Activated CD4-positive, alpha-beta T cell treated with anti-CD3 and anti-CD28 coated beads, Interleukin-2, Interleukin-6, amounts not matched to agents 100 ng/mL and 50 ng/mL, durations not matched to agents 16 hours and 8 hours (primary cell): ENCODE data around the gene UVRAG.
"Not testable (repeated sequence)": the region's sequence is repeated elsewhere in the genome, so short reads cannot be mapped to it uniquely, and the experiment has no call there.

Source experiments
- DNase-seq: peaks from one replicate; pipeline ENCODE4 v3.0.0-alpha.2; 2020

UVRAG gene

DNA sequence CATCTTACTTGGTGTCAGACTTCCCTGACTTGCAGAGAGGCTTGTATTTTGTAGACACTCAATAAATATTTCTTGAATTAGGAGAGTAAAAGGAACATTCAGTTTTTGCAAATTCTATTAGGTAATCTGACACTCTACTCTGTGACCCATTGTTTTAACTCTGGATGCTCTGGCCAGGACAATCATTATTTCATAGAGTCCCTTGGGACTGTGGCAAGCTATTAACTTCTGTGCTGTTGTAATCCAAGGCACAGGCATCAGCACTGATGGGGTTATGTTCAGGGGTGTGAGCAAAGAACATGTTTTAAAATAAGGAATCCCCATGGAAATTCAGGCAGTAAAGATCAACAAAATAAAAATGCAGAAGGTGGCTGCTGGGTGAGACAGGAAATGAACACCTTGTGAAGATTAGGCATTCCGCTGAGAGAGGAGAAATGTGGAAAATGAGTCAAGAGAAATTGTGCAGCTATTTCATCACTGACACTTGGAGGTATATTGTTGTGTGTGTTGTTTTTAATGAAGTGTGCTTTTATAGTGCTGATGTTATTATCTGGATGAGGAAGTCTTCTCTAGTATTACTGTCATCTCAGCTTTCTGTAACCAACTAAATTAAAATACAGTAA is 216.1 kb downstream of the UVRAG start:
- DNase-seq = no peak

GRCh38 chr11:76033699-76034098 is 218.7 kb downstream of the UVRAG start:
- no peak for DNase-seq

DNA sequence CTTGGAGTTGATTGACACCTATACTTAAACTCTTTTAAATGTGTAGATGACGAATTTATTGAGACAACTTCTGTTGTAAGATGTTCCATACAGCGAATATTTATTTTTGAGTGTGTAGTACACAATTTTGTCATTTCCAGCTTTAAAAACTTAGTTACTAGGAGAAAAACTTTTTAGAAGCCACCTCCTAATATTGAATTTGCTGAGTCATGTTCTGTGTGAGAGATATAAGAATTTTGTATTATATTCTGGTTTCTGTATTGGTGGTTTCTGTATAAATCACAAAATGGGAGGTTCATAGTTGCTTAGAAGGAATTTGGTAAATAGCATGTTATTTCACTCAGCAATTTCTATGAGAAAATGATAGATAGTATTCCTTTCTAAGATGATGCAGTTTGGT is 220.0 kb downstream of the UVRAG start:
- no peak for DNase-seq

- DNase-seq = no peak
These were observed 223.6 kb downstream of the UVRAG start for GRCh38 chr11:76038608-76039007.

DNA sequence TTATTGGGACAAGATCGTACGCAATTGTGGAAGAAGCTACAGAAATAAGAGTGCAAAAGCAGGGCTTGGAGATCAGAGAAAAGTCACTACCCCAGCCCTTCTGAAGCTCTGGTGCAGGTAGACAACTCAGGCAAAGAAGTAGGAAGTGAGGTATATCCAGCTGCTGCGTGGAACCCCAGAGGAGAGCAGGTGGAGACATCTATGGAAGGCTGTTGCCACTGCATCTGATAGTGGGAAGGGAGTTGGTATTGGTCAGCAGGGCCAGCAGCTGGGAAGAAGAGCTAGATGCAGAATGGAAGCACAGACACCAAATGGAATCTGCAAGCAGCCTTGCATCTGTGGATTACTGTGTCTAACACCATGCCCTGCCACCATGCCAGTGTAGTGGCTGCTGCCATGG is 226.2 kb downstream of the UVRAG start:
- DNase-seq = no peak

DNA sequence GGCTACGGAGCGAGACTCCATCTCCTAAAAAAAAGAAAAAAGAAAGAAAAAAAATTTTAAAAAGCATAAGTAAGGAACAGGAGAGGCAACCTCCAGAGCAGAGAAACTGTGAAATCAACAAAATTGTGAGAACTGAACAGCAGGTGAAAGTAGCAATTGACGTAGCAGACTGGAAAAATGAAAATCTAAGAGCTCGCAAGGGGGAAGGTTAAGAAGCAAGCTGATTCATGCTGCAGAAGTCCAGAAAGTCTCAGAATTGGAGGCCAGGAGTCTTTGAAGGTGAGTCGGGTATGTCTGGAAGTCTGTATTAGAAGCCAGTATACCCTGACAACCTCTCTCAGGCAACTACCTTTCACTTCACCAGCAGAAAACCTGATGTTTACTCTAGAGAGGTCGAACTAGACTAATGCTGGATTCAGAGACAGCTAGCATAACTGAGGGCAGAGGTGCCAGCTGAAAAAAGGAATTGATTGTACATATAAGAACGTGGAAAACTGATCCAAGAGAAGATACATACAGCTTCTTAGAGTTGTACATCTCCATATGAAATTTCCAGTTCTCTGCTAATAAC is 229.8 kb downstream of the UVRAG start:
- DNase-seq = no peak

GRCh38 chr11:76047231-76047630 is 232.2 kb downstream of the UVRAG start:
- no peak for DNase-seq

DNA sequence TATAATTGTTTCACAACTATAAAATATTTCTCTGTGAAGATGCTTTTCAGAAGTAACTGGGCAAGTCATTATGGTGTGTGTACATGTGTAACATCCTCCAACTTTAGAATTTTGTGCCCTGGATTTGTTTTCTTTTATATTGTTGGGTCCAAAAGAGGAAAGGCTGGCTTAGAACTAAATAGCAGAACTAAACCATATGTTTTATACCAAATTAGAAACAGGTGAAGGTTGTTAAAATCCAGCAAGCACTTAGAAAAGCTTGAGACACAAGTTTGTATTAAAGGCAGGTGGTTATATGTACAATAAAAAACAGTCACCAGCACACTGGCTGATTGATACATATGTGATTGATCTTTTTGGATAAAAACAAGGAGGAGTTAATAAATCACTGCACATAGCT is 232.8 kb downstream of the UVRAG start:
- no peak for DNase-seq

GRCh38 chr11:76048763-76049162 is 233.8 kb downstream of the UVRAG start:
- DNase-seq = no peak

DNA sequence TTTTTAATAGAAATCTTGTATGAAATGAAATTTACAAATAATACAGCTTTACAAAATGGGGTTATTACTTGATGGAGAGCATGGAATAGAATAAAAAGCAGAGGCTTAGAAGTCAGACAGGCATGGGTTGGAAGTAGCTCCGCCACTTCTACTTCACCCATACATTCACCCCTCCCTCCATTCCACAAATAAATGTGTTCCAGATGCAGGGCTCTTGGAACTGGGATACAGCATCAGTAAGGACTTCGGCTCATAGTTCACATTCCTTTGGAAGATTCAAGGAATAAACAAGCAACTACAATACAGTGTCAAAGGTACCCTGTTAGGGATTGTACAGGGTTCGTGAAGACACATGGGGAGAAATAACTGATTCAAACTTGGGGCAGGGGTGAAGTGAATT is 234.5 kb downstream of the UVRAG start:
- no peak for DNase-seq

- DNase-seq = no peak
These were observed 236.9 kb downstream of the UVRAG start for GRCh38 chr11:76051937-76052336.

DNA sequence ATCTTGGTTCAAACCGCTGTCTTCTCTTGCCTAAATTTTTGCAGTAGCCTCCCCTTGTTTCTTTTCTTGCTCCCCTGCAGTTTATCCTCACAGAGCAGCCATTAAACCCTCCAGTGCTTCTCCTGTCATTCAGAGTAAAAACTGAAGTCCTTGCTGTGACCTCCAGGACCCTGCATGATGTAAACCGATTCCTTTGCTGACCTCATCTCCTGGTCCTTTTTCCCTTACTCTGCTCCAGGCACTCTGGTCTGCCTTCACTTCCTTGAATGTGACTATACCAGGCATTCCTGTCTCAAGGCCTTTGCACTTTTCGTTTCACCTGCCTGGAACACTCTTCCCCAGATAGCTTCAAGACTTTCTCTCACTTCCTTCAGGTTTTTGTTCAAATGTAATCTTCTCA is 239.3 kb downstream of the UVRAG start:
- DNase-seq = no peak

DNA sequence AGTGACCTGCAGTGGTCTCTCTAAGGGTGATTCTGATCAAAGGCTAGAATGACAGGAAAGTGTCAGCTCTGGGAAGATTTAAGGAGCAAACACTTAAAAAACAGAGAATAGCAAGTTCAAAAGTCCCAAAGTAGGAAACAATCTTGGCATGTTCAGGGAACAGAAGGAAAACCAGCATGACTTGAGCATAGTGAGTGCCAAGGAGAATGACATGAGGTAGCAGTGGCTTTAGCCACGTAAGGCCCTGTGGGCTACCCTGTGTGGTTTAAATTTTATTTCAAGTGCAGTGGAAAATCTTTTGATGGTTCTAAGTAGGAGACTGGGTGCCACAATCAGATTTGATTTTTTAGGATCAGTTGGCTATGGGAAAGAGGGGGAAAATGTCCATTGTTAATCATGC is 241.9 kb downstream of the UVRAG start:
- no peak for DNase-seq

- not testable (repeated sequence) for DNase-seq
These were observed 245.5 kb downstream of the UVRAG start for GRCh38 chr11:76060475-76061036.

DNA sequence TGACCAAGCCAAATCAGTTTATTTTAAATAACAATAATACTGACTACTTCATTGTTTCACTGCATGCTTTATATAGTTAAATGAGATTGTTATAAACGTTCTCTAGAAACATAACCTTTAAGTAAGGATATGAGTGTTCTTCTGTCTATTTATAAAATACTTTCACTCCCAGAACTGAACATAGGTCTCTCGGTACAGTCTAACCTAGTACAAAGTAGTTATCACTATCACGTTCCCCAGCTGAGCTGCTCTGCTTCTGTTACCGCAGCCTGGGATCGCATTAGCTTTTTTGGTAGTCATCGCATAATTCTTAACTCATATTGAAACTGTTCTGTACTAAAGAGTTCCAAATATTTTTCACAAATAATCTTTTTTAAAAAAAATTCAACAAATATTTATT is 247.7 kb downstream of the UVRAG start:
- DNase-seq = no peak

- DNase-seq = no peak
These were observed 249.2 kb downstream of the UVRAG start for GRCh38 chr11:76064192-76064591.

- DNase-seq = no peak
These were observed 252.1 kb downstream of the UVRAG start for GRCh38 chr11:76067099-76067498.

GRCh38 chr11:76069001-76069400 is 254.0 kb downstream of the UVRAG start:
- DNase-seq = no peak

DNA sequence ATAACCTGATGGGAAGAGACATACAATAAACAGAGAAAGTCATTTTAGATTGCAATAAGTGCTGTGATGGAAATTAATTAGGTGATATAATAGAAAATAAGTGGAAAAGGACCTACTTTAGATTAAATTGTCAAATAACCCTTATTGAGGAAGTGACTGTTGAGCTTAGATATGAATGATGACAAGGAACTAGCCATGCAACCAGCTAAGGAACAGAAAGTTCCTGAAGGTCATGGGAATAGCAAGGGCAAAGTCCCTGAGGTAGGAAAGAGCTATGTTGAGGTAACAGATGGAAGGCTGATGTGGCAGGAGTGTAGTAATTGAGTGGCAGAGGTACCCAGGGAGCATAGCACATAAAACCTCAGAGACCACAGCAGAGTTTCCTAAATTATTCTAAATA is 256.1 kb downstream of the UVRAG start:
- DNase-seq = no peak

- DNase-seq = no peak
These were observed 258.7 kb downstream of the UVRAG start for GRCh38 chr11:76073724-76074123.

DNA sequence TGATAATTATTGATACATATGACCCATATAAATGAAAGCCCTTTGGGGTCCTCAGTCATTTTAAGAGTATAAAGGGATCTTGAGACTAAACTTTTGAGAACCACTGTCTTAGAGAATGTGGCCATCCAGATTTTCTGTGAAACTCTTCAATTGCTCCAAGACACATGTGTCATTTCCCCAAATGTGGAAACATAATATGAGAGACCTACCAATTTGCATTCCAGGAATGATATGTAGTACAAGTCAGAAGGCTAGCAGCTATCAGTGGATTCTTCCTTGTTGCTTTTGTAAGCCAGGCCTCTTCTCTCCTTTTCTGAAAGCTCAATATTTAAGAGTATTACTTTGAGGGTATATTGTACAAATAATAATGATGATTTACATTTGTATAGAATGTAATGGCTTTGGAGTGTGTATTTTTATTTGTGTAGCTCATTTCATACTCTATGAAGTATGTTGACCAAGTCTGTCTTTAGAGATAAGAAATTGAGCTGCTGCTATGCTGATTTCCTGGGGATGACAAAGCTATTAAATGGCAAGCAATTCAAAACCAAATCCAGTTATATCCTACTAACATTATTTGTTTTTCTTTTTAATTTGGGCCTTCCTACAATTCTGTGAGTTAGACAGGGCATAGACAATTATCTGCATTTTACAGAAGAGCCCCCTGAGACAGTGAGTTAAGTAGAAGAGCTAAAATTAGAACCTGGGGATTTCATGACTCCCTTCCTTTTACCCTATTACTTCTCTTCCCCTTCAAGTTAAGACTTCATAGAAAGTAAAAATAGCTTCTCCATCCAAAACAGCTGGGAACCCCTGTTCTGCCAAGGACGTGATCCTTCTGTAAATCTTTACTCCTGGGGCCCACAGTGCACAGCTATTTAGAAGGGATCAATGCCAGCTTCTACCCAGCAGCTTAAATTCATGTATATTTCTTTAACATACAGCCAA is 259.4 kb downstream of the UVRAG start:
- no peak for DNase-seq

GRCh38 chr11:76075716-76076115 is 260.7 kb downstream of the UVRAG start:
- DNase-seq = no peak

GRCh38 chr11:76076253-76076652 is 261.2 kb downstream of the UVRAG start:
- not testable (repeated sequence) for DNase-seq

GRCh38 chr11:76076749-76077148 is 261.7 kb downstream of the UVRAG start:
- DNase-seq = no peak
